Ramos (cell line): ENCODE data around the gene SPP1.
"Not testable (repeated sequence)": the region's sequence is repeated elsewhere in the genome, so short reads cannot be mapped to it uniquely, and the experiment has no call there.

Source experiments
- in situ Hi-C: fragments of 300-500 bp; cut with MboI; formaldehyde crosslinking; loops from one replicate; pipeline ENCODE4 v1.14.3; 2022; ENCODE audit warnings: low sequenced_read_pairs; ENCODE audit not compliant: unreplicated experiment

The SPP1 gene

GRCh38 chr4:87985097-87985886 is 9.8 kb downstream of the SPP1 start:
- in situ Hi-C loops = no loop called here

DNA sequence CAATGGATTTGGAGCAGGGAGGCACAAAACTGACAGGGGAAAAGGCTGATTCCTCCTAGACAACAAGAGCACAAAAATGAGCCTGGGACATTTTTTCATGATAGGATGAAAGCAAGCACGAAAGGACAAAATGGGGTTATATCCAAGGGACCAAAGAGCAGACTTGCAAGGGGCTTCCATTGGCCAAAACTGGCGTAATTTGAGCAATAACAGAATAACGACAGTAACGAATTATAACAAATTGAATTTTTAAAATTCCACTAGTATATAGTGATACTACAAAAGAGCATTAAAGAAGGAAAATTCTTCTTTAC is 10.3 kb downstream of the SPP1 start:
- in situ Hi-C loops = no loop called here

DNA sequence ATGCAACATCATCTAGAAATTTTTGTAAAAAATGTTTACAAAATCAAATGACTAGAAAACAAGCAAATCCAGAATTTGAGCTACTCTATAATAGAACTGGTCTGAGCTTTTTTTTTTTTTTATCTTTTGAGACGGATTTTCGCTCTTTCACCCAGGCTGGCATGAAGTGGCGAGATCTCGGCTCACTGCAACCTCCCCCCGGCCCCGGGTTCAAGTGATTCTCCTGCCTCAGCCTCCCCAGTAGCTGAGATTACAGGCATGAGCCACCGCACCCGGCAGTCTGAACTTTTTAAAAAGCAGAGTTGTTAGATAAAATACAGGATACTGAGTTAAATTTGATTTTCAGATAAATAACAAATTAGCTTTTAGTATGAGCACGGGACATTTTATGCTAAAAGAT is 11.0 kb downstream of the SPP1 start:
- in situ Hi-C loops = no loop called here

DNA sequence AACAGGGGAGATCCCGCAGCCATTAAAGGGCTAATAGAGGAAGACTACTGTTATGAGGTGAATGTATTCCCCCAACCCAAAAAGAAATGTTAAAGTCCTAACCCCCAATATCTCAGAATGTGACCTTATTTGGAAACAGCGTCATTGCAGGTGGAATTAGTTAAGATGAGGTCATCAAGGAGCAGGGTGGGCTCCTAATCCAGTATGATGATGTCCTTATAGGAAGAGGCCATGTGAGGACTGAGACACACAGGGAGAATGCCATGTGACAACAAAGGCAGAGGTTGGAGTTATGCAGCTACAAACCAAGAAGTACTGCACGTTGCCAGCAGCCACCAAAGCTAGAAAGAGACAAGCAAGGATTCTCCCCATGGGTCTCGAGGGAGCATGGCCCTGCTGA is 14.3 kb downstream of the SPP1 start:
- in situ Hi-C loops = no loop called here

DNA sequence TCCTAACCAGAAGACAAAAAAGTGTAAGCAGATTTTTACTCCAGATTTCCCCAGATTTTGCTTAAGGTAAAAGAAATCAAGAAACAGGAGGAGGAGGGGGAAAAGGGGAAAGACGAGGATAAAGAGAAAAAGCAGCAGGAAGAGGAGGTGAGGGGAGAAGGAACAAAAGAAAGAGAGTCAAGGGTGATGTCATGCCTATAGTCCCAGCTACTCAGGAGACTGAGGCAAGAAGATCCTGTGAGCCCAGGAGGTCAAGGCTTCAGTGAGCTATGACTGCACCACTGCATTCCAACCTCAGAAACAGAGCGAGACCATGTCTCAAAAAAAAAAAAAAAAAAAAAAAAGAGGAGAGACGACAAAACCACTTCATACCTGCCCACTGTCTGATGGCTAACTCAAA is 19.9 kb downstream of the SPP1 start:
- in situ Hi-C loops = no loop called here

DNA sequence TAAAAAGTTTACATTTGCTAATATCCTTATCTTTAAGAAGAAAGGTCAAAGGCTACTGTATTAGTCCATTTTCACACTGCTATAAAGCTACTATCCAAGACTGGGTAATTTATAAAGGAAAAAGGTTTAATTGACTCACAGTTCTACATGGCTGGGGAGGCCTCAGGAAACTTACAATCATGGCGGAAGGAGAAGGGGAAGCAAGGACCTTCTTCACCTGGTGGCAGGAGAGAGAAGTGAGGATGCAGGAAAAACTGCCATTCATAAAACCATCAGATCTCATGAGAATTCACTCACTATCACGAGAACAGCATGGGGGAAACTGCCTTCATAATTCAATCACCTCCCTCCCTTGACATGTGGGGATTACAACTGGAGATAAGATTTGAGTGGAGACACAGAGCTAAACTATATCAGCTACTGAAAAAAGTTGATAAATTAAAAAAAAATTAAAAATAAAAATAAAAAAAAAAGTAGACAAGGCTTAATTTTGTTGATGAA is 23.7 kb downstream of the SPP1 start:
- in situ Hi-C loops = not testable (repeated sequence)

- in situ Hi-C loops = no loop called here
Observed at GRCh38 chr4:88001871-88002270, 26.4 kb downstream of the SPP1 start.

- in situ Hi-C loops = no loop called here
Observed at GRCh38 chr4:88002786-88003185, 27.3 kb downstream of the SPP1 start.

DNA sequence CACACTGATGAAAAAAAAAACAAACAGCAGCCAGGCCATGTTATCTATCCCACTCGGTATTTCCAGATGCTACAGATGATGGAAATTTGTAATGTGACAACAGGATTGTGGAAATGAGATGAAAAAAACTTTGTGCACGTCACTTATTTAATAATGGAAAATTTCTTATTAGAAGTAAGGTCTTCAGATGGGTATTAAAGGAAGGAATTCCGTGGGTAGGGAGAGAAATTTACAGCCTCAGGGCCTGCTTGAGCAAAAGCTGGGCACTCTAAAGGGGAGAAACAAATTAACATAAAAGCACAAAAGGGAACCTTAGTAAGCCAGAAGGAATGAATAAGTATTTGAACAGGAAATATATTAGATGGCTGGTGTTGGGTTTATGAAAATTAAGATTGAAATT is 27.7 kb downstream of the SPP1 start:
- in situ Hi-C loops = no loop called here

- in situ Hi-C loops = no loop called here
Observed at GRCh38 chr4:88005076-88005475, 29.6 kb downstream of the SPP1 start.

DNA sequence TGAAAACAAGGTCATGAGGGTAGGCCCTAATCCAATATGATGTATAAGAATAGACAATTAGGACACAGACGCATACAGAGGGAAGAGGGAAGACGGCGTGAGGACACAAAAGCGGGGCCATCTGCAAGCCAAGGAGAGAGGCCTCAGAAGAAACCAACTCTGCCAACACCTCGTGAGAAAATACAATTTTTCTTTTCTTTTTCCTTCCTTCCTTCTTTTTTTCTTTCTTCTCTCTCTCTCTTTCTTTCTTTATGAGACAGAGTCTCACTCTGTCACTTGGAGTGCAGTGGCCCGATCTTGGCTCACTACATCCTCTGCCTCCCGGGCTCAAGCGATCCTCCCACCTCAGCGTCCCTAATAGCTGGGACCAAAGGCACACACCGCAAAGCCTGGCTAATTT is 30.4 kb downstream of the SPP1 start:
- in situ Hi-C loops = no loop called here

GRCh38 chr4:88006956-88007303 is 31.4 kb downstream of the SPP1 start:
- in situ Hi-C loops = no loop called here

- in situ Hi-C loops = no loop called here
Observed at GRCh38 chr4:88007304-88008121, 32.0 kb downstream of the SPP1 start, which contains the start of gene PKD2. Gene PKD2 (plus strand): TSS chr4:88007635. CDS start chr4:88007734, 99 bp downstream.

GRCh38 chr4:88008122-88008742 is 32.7 kb downstream of the SPP1 start:
- in situ Hi-C loops = no loop called here

GRCh38 chr4:88008743-88009171 is 33.2 kb downstream of the SPP1 start:
- in situ Hi-C loops = no loop called here

DNA sequence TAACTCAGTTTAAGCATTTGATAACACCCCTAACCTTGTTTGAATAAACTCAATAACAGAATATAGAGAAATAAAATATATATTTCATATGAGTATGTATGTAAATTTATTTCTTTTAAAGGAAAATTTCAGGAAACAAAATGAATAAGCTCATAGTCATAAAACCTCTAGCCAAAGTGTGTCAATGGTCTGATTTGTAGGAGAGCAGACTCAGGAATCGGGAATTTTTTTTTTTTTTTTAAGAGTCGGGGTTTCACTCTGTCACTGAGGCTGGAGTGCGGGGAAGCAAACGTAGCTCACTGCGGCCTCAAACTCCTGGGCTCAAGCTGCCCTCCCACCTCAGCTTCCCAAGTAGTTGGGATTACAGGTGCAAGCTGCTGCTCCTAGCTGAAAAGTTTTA is 34.4 kb downstream of the SPP1 start:
- in situ Hi-C loops = no loop called here

DNA sequence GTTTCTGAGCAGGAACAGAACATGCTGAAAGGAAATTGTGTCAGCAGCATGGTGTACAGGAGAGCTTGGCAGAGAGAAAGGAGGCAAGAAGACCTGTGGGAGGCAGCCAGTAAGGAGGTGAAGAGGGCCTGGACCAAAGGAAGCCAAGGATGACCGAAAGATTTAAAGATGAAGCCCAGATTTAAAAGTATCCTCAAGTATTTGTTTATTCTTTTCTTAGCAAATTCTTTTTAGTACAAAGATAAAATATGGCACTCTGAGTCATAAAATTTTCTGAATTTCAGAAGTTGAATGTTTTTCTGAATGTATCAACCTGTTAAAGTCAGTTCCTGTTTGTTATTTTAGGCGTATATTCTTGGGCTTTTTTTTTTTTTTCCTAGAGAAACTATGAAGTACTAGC is 35.5 kb downstream of the SPP1 start:
- in situ Hi-C loops = no loop called here

DNA sequence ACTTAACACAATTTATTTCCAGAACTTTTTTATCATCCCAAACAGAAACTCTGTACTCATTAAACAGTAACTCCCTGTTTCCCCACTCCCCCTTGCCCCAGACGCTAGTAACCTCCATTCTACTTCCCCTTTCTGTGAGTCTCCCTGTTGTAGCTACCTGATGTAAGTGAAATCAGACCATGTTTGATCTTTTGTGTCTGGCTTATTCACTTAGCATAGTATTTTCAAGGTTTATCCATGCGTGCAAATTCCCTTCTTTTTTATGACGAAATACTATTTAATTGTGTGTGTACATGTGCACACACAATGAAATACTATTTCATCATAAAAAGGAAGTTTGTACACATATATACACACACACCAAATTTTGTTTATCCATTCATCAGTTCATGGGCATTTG is 37.1 kb downstream of the SPP1 start:
- in situ Hi-C loops = no loop called here

DNA sequence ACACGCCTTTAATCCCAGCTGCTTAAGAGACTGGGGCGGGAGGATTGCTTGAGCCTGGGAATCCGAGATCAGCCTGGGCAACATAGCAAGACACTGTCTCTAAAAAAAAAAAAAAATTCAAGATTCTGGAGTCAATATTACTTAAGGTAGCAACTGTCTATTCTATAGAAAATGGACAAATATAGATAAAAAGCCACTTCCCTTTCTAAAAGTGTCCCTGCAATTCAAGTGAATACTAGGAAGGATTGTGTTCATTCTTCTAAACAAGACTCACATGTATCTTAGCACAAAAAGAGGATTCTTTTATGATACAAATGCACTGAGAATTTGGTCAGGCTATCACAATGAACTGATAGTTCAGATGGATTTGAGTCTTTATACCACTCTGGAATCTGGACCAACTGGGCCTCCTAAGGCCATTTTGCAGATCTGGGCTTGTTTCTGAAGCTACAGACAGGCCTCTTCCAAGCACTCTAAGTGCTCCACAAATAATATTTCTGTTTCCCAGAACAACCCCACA is 38.9 kb downstream of the SPP1 start:
- in situ Hi-C loops = no loop called here

DNA sequence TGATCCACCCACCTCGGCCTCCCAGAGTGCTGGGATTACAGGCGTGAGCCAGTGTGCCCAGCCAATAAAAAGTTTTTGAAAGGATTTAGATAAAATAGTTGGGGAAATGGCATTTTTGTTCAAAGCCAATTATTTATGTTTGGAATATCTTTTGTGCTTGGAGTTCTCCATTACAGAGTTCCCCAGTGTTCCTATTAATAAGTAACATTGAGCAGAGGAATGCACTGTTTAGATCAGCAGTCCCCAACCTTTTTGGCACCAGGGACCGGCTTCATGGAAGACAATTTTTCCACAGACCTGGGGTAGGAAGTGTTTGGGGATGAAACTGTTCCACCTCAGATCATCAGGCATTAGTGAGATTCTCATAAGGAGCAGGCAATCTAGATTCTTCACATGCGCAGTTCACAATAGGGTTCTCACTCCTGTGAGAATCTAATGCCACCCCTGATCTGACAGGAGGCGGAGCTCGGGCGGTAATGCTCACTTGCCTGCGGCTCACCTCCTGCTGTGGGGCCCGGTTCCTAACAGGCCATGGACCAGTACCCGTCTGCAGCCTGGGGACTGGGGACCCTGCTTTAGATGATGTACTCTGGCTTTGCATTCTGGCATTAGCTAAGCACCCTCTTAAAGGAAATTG is 40.3 kb downstream of the SPP1 start:
- in situ Hi-C loops = no loop called here
